ENCODE measurements around the gene AIM2.
"Not testable (repeated sequence)": the region's sequence is repeated elsewhere in the genome, so short reads cannot be mapped to it uniquely, and the experiment has no call there.

Gene AIM2

DNA sequence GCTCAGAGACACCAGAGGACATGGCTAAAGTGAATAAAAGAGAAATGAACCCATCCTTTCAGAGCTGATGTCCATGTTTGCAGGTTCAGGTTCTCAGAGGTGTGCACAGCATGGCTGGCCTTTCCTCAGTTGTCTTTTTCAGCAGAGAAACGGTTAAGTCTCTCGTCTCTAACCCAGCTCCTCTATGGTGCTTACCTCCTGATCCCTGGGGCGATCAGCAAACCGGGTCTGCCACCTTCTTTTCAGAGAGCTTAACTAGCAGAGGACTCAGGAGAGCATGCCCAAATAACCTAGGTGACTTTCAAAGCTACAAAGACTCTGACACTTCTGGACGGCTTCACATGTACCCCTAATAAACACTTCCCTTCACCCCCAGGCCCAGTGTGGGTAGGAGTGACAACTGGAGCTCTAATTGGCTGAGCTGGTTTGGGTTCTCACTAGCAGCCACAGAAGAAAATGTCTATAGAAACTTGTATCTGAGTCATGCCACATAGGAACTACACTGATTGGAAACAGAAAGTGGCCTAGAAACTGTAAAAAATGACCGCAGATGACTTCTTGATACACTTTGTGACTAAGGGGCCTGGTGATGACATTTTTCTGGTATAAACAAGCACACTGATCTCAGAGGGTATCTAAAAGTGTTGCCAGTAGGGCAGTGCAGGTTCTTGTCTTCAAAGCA lies at the start of gene AIM2:
TSS of gene AIM2 (minus strand) at position 329 of the 682 bp plus-strand sequence. CDS start 3,267 bp downstream, outside the sequence.
- DNase-seq (ENCODE audit: low read depth) = peak; percentile 46
- H3K4me3 ChIP-seq (ENCODE audit: control insufficient read depth, low read depth, low read length) = no peak within 1 kb of the TSS
- no peak for TF ChIP-seq CTCF (conservative IDR thresholded peaks at IDR 0.05; ENCODE audit: control insufficient read depth, insufficient read depth, low read depth, low read length)

DNA sequence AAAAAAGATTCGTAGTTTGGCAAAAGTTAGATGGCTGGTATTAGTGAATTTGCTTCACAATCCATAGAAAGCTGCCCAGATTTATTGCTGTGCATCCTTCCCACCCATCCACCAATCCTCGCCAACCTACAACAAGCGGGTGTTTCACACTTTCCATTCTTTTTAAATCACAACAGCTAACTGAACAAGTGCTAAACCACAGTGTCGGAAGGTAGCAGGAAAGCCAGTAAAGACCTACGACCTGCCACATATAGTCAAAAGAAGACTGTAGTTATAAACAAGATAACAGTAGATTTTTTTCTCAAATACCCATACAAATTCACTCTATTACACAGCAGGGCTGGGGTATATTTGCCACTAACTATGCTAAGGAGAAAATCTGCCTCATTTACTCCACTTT lies 47.0 kb upstream of the AIM2 start:
- H3K4me3 ChIP-seq (ENCODE audit: control insufficient read depth, low read depth, low read length) = no peak overlapping the region
- no peak for TF ChIP-seq CTCF (conservative IDR thresholded peaks at IDR 0.05; ENCODE audit: control insufficient read depth, insufficient read depth, low read depth, low read length)
- no peak for DNase-seq (ENCODE audit: low read depth)

DNA sequence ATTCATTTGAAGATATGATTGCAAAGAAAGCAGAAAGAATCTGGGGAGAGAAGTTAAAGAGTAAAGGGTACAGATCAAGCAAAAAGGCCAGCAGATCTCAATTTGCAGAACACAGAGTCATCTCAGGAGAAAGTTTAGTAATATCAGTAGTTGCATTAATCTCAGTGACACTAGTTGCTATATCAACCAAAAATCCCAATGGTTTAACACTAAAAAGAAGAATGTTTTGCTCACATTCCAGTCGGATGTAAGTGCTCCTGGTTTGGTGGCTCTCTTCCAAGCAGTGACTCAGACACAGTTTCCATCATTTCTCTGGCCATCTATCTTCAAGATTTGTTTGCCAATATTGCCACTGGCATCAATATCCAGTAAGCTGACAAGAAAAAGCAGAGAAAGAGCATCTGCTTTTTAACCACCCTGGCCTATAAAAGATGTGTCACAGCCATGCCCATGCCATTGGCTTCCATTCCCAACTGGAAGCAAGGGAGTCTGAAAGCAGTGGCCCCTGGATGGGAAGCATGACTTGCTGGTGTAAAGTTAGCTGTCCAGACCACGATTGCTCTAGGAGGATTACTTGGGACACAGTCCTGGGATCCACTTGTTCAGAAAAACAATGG lies 45.5 kb upstream of the AIM2 start:
- no peak for TF ChIP-seq CTCF (conservative IDR thresholded peaks at IDR 0.05; ENCODE audit: control insufficient read depth, insufficient read depth, low read depth, low read length)
- DNase-seq (ENCODE audit: low read depth) = peak; percentile 92
- no peak overlapping the region for H3K4me3 ChIP-seq (ENCODE audit: control insufficient read depth, low read depth, low read length)

DNA sequence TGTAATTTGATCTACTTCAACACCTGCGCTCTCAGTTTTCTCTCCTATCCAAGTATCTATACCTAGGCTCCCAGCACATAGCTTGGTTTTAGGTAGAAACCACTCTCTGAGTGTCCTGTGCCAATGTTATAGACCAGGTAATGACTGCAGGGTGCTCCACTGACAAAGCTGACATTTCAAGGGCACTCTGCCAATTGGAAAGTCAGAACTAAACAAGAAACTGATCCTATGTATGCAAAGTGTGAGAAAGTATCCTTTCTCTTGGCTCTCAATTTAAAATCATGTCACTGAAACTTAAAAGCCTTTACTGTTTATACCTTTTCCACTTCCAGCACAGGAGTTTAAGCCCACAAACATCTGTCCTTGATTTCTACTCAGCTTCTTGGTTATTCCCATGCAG lies 45.0 kb upstream of the AIM2 start:
- no peak overlapping the region for H3K4me3 ChIP-seq (ENCODE audit: control insufficient read depth, low read depth, low read length)
- no peak for TF ChIP-seq CTCF (conservative IDR thresholded peaks at IDR 0.05; ENCODE audit: control insufficient read depth, insufficient read depth, low read depth, low read length)
- no peak for DNase-seq (ENCODE audit: low read depth)

DNA sequence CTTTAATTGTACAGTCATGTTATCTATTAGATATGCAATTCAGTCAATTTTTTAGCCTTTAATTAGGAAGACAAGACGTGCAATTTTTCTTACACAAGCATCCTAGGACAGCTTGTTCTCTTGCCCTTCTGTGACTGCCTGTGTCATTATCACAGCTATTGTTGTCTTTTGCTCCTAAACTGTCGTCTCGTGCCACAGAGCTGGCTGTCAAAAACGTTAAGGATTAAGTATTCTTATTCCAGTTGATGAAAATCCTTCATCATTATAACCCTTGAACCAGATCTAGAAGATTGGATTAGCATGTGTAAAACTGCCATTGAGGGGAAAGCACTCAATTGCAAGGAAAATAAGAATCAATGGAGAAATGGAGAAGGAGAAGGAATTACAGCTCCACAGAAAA lies 43.8 kb upstream of the AIM2 start:
- no peak overlapping the region for H3K4me3 ChIP-seq (ENCODE audit: control insufficient read depth, low read depth, low read length)
- TF ChIP-seq CTCF (conservative IDR thresholded peaks at IDR 0.05; ENCODE audit: control insufficient read depth, insufficient read depth, low read depth, low read length) = no peak
- no peak for DNase-seq (ENCODE audit: low read depth)

DNA sequence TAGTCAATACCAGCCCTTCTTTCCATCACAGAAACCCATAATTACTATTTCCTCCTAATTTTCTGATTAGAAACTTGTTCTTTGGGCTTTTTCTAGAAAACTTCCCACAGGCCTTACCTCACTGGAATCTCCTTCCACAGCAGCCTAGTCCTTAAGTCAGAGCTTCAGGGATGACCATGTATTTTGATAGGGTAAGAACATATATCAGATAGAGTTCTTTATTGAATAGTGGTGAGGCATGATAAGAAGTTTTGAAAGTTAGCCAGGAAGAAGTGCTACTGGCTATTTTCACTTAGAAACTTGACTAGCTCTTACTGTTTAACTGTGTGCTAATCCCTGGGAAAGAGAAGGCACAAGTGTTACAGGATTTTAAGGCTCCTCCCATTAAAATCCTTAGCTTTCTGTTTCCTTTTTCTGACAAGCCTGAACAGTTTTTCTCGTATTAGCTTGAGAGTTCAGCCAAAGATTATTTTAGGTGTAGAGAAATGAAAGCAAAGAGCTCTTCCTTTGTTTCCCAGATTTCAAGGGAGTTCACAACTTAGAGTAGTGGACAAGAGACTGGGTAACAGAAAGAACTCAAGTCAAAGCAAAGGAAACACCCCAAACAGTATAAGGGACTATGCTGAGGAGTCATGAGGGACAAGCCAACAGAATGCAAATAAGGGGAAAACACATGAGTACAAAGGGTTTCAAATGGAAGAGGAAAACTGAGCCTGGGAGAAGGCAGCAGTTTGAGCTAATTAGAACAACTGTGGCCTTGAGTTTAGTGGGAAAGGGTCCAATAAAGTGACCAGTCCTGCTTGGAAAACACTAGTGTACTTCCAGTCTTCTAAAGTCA lies 37.2 kb upstream of the AIM2 start:
- DNase-seq (ENCODE audit: low read depth) = no peak
- no peak for TF ChIP-seq CTCF (conservative IDR thresholded peaks at IDR 0.05; ENCODE audit: control insufficient read depth, insufficient read depth, low read depth, low read length)
- no peak overlapping the region for H3K4me3 ChIP-seq (ENCODE audit: control insufficient read depth, low read depth, low read length)

- H3K4me3 ChIP-seq (ENCODE audit: control insufficient read depth, low read depth, low read length) = not testable (repeated sequence)
- DNase-seq (ENCODE audit: low read depth) = peak; percentile 93
These were observed 26.5 kb upstream of the AIM2 start for GRCh38 chr1:159103021-159103420.
